ENCODE results near the gene HEXIM2.

Gene HEXIM2

GRCh38 chr17:45164734-45165269 lies 3.1 kb downstream of the HEXIM2 start:
- DNase-seq (ENCODE audit: low spot score): no peak
- TF ChIP-seq, protein P1, sequence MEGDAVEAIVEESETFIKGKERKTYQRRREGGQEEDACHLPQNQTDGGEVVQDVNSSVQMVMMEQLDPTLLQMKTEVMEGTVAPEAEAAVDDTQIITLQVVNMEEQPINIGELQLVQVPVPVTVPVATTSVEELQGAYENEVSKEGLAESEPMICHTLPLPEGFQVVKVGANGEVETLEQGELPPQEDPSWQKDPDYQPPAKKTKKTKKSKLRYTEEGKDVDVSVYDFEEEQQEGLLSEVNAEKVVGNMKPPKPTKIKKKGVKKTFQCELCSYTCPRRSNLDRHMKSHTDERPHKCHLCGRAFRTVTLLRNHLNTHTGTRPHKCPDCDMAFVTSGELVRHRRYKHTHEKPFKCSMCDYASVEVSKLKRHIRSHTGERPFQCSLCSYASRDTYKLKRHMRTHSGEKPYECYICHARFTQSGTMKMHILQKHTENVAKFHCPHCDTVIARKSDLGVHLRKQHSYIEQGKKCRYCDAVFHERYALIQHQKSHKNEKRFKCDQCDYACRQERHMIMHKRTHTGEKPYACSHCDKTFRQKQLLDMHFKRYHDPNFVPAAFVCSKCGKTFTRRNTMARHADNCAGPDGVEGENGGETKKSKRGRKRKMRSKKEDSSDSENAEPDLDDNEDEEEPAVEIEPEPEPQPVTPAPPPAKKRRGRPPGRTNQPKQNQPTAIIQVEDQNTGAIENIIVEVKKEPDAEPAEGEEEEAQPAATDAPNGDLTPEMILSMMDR (IDR thresholded peaks at IDR 0.05; ENCODE audit: extremely low read depth, missing control alignments): no peak

DNA sequence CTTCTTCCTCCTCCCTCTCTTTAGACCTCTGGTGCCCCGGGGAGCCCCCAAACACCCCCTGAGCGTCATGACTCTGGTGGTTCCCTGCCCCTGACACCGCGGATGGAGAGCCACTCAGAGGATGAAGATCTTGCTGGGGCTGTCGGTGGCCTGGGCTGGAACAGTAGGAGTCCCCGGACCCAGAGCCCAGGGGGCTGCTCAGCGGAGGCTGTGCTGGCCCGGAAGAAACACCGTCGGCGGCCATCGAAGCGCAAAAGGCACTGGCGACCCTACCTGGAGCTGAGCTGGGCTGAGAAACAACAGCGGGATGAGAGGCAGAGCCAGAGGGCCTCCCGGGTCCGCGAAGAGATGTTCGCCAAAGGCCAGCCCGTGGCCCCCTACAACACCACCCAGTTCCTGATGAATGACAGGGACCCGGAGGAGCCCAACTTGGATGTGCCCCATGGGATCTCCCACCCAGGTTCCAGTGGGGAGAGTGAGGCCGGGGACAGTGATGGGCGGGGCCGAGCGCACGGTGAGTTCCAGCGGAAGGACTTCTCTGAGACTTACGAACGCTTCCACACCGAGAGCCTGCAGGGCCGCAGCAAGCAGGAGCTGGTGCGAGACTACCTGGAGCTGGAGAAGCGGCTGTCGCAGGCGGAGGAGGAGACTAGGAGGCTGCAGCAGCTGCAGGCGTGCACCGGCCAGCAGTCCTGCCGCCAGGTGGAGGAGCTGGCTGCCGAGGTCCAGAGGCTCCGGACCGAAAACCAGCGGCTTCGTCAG lies 7.5 kb downstream of the HEXIM2 start:
- no peak for DNase-seq (ENCODE audit: low spot score)
- TF ChIP-seq, protein P1 (IDR thresholded peaks at IDR 0.05; ENCODE audit: extremely low read depth, missing control alignments): no peak

DNA sequence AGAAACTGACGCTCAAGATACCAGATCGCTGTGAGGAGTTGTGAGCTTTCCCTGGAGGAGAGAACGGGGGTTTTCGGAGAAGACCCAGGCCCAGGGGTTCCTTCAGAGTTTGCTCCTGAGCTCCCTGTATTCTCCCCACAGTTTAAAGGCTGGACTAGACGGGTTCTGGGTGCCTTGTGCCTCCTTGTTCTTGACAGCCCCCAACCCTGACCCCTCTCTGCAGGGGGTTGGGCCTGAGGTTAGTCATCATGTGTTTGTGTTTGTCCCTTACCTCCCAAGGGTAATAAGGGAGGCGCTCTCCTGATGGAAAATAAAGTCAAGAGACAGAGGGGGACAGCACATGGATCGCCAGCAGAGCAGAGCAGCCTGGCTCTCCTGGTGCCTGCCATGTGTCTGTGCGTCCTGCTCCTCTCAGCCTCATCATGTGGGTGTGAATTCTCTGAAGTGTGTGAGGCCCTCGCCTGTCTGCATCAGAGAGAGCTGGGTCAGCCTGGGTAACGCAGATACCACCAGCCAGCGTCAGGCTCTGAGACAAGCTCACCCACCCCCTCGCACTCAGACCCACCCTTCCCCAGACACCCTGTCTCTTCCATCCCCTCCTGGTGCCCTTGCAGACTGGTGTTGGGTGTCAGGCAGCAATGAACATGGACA lies 8.7 kb downstream of the HEXIM2 start:
- no peak for DNase-seq (ENCODE audit: low spot score)
- TF ChIP-seq, protein P1 (IDR thresholded peaks at IDR 0.05; ENCODE audit: extremely low read depth, missing control alignments): no peak

DNA sequence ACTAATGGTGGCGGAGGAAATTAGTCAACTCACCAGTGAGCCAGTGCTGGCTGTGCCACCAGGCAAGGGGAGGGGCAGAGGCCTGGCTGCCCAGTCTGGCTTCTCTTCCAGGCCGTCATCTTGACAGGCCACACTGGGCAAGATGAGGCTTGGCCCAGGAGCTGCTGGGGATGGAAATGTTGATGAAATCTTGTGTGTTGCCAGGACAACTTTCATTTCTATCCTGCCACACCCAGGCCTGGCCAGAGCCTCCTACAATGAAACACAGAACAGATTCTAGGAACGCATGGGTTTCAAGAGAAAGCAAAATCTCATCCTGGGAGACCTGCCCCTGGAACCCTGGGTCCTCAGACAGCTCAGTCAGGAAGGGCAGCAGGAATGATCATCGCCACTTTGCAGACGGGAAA lies 9.3 kb downstream of the HEXIM2 start:
- TF ChIP-seq, protein P1 (IDR thresholded peaks at IDR 0.05; ENCODE audit: extremely low read depth, missing control alignments): no peak
- no peak for DNase-seq (ENCODE audit: low spot score)

DNA sequence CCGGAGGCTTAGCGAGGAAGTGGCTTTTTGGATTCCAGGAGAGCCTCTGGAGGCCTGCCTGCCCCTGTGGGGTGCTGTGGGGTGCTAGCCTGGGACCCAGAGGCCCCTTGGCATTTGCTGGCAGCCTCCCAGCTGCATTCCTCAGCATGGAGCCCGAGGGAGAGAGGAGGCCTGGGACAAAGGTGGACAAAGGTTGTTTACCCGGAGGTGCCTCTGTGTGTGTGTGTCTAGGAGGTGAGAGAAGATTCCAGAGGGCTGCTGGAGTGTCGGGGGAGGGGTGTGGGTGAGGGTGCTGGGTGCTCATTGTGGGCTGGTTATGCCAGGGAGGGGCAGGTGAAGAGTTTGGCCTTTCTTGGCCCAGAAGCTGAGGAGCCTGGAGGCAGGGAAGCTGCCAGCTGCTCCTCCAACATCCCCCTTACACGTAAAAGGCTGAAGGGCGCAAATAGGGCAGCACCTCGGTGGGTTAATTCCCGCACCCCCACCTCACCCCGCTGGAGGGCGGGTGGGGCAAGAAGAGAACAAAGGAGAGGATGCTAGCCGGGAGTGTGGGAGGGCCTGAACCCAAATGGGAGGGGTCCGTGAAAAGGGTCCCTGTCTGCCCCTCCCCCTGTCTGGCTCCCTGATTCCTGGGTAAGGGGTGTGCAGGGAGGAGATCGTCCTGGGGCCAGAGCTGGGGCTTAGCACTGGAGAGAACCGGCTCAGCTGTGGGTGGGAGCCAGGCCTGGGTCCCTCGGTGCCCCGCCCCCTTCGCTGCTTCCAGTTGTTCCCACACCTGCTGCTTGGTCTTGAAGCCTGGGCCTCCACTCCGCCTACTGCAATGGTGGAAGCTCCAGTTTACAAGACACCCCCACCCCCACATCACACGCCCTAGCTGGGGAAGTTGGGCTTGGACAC lies 9.9 kb downstream of the HEXIM2 start:
- DNase-seq (ENCODE audit: low spot score): no peak
- TF ChIP-seq, protein P1 (IDR thresholded peaks at IDR 0.05; ENCODE audit: extremely low read depth, missing control alignments): no peak

GRCh38 chr17:45172232-45172540 lies 10.5 kb downstream of the HEXIM2 start:
- TF ChIP-seq, protein P1 (IDR thresholded peaks at IDR 0.05; ENCODE audit: extremely low read depth, missing control alignments): no peak
- no peak for DNase-seq (ENCODE audit: low spot score)

All from GM20000 (cell line).